GM19463 (cell line): ENCODE data around the gene TMEM150B.

ENCODE experiments used
- ATAC-seq: cut with Tn5 transposase; IDR thresholded peaks from one replicate; pipeline ENCODE4 v1.9.1; 2021; ENCODE audit warnings: mild to moderate bottlenecking, moderate library complexity; ENCODE audit not compliant: unreplicated experiment

Gene TMEM150B

GRCh38 chr19:55308281-55308680 is 16.9 kb downstream of the TMEM150B start:
- ATAC-seq = no peak

GRCh38 chr19:55306712-55307111 is 18.4 kb downstream of the TMEM150B start:
- ATAC-seq = no peak

- no peak for ATAC-seq
Measured at GRCh38 chr19:55305983-55306562, 19.1 kb downstream of the TMEM150B start.

GRCh38 chr19:55305491-55305890 is 19.6 kb downstream of the TMEM150B start:
- no peak for ATAC-seq

- ATAC-seq = no peak
Measured at GRCh38 chr19:55304980-55305379, 20.2 kb downstream of the TMEM150B start.

- no peak for ATAC-seq
Measured at GRCh38 chr19:55304279-55304978, 20.7 kb downstream of the TMEM150B start.

- ATAC-seq = no peak
Measured at GRCh38 chr19:55303477-55303876, 21.7 kb downstream of the TMEM150B start.

- ATAC-seq = no peak
Measured at GRCh38 chr19:55302318-55302703, 22.8 kb downstream of the TMEM150B start.

GRCh38 chr19:55301459-55302317 is 23.5 kb downstream of the TMEM150B start:
- ATAC-seq = peak; percentile 79

GRCh38 chr19:55300886-55301458 is 24.2 kb downstream of the TMEM150B start:
- ATAC-seq = no peak

- ATAC-seq = no peak
Measured at GRCh38 chr19:55299991-55300390, 25.1 kb downstream of the TMEM150B start.

- no peak for ATAC-seq
Measured at GRCh38 chr19:55297267-55297666, 27.9 kb downstream of the TMEM150B start.

- ATAC-seq = no peak
Measured at GRCh38 chr19:55289117-55289796, 35.9 kb downstream of the TMEM150B start.

GRCh38 chr19:55287361-55288079 is 37.6 kb downstream of the TMEM150B start:
- ATAC-seq = no peak

- ATAC-seq = no peak
Measured at GRCh38 chr19:55285229-55285890, 39.8 kb downstream of the TMEM150B start.

GRCh38 chr19:55284405-55285058 is 40.6 kb downstream of the TMEM150B start:
- no peak for ATAC-seq

GRCh38 chr19:55283548-55284377 is 41.4 kb downstream of the TMEM150B start, which contains the start of gene BRSK1:
BRSK1 (plus strand) TSS chr19:55283997; CDS start chr19:55284443, 446 bp downstream.
- no peak for ATAC-seq
